Stimulated activated CD4-positive, alpha-beta T cell treated with anti-CD3 and anti-CD28 coated beads, Interleukin-4, amount 100 ng/mL, for 4 hours (primary cell): ENCODE measurements around the gene SMIM36.
A peak's percentile ranks its signal among the peaks of the same experiment; 100 is the strongest.
"Not testable (repeated sequence)": the region's sequence is repeated elsewhere in the genome, so short reads cannot be mapped to it uniquely, and the experiment has no call there.

Experiments
- DNase-seq, 2 experiments: peaks; one replicate each; pipeline ENCODE4 v3.0.0-alpha.2; 2020

The SMIM36 gene

DNA sequence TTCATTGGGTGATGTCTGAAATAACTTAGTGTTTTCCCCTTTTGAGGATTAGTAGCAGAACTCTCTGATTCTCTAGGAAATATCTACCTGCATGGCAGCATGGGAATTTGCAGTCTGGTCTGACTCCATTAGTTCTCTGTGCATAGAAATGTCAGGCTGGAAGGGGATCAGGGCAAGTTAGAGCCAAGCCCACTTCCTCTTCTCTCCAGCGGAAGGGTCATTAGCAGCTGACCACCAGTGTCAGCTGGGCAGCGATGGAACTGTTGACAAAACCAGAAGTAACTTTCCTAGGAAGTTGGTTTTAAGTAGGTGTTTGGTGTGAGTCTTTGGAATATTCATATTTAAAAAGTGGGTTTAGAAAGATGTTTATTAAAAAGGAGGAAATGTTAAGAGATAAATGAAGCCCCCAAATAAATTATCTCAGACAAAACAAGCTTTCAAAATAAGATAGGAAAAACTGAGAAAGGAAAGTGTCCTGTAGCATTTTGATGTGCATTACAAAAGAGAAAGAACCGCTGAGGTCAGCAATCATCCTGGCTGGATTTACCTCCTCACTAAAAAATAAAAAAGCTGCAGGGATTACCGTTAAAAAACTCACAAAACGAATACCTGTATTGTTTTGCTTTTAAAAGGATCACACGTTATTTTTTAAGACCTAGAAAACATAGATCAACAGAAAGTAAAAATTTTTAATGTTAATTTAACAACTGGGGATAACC, 57.3 kb downstream of the SMIM36 start:
- DNase-seq = no peak

DNA sequence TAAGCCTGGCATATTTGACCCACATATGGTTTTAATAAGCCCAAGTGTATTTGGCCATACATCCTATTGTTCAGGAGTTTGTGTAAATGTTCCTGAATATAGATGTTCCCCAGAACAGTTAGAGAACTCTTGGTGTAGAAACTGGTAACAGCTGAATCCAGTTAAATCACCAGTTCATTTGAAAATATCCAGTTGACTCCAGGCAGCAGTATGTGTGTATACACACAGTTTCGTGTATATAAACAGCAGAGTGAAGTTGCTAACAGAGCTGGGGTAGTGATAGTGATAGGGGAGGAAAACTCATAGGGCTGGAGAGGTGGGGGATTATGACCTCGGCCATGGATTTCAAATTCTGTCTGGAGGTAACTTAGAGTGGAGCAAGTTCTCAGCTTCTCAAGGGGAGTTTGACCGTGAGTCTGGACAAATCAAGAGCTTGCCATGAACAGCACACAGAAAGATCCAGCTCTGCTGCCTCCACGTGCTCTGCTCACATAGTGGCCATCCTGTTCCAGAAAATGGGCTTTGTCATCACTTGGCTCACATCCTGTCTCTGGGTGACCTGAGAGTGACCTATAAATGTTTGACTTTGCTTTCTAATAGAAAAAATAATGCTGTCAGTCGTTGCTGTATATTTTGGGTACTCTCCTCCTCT, 59.0 kb downstream of the SMIM36 start:
- no peak for DNase-seq

DNA sequence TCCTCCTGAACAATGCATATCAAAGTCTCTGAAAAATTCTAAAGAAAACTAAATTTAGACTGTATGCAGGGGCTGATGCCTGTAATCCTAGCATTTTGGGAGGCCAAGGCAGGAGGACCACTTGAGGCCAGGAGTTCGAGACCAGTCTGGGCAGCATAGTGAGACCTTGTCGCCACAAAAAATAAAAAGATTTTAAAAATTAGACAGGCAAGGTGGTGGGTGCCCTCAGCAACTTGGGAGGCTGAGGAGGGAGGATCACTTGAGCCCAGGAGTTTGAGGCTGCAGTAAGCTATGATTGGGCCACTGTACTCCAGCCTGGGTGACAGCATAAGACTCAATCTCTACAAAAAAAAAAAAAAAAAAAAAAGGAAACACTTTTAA, 59.5 kb downstream of the SMIM36 start:
- no peak for DNase-seq

DNA sequence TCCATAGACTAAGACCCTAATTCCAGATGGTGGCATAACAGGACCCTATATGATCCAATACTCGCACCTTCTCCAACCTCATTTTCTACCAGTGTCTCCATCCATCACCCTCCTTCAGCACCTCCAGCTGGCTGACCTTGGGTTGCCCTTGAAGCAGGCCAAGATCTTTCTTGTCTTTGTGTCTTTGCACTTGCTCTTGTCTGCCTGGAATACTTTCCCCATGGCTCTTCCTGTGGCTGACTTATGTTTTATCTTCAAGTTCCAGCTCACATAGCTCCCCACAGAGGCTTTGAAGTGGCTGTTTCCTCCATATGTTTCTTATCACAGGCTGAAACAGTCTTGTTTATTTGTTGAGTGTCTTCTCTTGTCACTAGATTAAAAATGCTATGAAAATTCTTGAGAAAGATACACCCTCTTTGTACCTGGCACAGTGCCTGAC, 60.0 kb downstream of the SMIM36 start:
- DNase-seq = no peak

DNA sequence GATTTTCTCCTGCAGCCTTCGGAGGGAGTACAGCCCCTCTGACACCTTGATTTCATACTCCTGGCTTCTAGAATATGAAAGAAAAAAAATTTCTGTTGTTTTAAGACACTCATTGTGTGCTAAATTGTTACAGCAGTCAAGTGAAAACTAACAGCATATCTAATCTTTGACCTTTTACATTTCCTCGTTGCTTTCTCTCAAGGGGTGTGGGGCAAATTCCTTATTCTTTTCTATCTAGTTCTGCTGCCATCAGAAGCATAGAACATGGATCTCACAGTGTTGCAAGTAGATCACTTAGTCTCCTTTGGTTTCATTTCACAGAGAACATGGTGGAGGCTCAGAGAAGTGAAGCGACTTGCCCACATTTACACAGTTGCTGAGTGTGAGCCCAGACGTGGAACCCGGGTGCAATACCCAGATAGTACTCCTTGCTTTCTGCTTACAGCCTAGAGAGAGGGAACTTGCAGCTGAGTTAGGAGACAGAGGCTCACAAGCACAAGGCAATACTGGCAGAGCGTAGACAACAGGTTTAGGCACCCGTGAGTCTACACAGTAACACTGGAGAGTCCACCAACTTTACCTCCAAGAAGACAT, 60.9 kb downstream of the SMIM36 start:
- DNase-seq = no peak

DNA sequence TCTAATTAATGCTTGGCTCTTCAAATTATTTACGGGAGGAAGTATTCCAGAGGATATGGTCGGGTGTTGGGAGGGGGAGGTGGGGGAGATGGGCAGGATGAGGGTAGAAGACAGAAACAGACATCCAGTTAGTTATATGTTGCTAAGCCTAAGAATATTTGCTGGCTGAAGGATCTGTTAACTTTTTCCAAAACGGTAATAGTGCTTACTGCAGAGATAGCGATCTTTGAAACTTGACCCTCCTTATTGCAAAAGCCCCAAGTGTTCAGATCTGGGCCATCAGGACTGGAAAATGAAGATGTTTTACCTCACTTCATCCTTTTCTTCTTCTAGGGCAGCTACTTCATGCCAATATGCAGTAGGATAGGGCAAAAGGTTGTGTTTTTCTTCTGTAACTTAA, 62.6 kb downstream of the SMIM36 start:
- no peak for DNase-seq

DNA sequence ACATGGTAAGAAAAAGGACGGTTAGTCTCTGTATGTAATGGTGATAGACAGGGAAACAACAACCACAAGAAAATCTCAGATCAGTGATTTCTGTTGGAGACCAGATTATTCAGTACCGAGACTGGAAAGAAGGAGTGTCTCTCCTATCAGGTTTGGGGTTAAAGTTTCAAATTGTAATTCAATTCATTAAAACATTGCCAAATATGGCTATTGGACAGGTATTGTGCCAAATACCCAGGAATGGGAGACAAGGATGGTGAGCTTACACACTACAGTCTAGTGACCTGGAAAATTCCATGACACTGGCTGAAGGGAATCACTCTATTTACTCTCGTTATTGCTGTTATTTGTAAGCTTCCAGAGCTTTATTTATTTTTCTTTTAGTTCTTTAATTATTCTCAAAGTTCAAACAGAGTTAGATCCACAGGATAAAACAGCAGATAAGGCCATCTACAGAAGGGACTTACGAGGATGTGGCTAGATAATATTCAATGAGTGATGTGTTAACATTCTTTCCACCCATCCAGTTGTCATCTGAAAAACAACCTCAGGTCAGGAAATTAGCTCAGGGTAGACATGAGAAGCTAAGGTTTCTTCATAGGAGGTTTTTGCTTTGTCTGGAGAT, 64.6 kb downstream of the SMIM36 start:
- DNase-seq = no peak

DNA sequence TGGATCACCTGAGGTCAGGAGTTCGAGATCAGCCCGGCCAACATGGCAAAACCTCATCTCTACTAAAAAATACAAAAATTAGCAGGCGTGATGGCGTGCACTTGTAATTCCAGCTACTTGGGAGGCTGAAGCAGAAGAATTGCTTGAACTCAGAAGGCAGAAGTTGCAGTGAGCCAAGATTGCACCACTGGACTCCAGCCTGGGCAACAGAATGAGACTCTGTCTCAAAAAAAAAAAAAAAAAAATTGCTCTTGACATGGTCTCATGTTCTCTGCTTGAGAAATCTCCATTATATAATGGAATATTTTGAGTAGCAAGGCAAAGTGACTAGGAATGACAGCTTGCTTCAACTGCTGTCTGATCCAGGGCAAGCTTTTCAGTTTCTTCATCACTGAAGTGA, 65.2 kb downstream of the SMIM36 start:
- not testable (repeated sequence) for DNase-seq

DNA sequence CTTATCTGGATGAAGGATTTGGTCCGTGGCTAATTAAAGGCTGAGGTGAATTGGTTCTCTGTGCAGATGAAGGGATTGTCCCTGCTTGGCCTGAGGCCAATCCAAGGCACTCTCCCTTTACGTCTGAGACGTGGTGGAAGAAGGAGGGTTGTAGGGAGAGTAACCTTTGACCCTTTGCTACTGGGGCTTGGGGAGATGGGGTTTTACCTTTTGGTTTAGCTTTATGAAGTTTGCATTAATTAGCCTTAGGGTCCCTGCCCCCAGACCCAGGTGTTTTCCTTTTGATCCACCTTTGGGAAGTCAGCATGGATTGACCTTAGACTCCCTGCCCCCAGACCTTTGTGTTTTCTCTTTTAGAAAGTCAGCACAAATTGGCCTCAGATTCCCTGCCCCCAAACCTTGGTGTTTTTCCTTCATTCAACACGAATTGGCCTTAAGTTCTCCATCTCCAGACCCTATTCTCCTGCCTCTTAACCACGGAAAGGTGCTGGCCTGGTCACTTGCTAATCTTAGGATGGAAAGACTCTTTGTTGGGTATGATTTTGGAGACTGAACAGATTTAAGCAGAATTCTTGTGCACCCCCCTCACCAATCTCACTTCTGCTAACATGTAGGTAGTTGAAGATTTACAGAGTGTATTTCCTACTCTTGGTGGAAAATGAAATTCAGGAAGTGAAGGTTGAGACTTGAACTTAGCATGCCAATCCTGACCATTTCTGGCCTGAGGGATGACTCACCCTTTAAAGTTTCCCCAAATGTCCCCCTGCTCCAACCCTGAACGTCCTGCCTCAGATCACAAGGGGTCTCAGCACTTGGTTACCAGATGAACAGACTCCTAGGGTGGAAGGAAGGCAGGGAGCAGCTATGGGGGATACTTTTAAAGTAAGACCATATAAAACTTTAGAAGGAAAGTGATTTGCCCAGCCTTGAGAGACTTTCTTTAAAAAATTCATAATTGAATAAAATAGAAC, 66.5 kb downstream of the SMIM36 start:
- DNase-seq = no peak

DNA sequence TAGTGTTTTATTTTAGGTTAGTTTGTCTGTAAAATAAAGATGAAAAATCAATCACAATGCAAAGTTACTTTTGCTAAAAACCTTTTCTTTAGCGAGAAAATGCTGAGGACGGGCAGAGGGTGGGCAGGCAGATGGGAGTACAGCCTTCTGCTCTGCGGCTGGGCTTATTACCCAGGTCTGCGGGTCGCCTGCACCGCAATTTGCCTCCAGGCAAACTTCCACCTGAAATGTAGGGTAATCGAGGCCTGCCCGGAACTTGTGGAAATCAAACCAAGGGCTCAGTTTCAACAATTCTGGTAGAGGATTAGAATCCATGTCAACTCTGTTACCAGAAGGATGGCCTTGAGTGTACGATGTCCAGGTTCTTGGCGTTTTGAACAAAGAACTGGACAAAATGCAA, 67.3 kb downstream of the SMIM36 start:
- DNase-seq = no peak

DNA sequence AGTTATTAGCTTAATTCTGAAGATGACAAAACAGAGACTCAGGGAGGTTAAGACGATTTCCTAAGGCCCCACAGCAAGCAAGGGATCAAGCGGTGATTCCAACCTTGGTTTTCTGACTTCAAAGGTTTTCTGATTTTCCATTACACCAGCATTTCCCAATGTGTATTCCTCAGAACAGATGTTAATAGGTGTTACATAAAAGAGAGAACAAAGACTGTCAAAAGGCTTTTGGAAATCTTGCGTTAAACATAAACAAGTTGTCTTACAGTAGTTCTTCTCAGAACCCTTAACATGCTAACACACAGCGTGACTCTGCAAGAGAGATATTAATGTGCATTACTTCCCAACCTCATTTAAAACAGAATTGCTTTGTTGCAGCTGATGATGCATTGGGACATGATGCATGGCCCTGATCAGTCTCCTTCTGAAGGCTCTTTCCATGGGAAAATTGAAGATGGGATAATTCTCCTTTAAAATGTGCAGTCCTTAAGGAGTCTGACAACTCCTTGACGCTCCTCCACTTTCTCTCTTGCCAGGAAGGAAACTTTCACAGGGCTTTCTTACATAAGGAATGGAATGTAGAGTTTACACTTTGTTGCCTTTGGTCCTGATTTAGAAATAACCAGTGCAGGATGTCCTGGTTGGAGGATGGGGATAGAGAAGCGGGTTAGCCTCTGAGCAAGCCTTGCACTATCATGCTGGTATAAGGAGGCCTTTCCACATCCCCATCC, 68.1 kb downstream of the SMIM36 start:
- DNase-seq = no peak

DNA sequence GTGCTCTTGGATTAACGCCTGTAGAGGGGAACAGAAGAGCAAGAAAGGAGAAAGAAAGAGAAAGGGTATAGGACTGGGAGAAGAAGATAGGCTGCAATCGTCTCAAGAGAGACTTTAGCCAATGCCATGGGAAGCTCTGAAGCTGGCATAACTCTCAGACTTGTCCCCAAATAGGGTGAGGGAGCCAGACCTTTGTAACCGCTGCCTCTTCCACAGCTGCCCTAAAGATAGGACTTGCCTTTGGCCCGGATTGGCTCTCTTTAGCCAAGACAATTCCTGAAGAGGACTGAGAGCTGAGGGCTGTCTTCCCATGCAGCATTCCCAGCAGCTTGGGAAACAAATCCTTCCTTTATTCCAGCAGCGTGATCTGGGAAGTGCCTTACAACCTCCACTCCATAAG, 68.8 kb downstream of the SMIM36 start:
- DNase-seq = no peak

DNA sequence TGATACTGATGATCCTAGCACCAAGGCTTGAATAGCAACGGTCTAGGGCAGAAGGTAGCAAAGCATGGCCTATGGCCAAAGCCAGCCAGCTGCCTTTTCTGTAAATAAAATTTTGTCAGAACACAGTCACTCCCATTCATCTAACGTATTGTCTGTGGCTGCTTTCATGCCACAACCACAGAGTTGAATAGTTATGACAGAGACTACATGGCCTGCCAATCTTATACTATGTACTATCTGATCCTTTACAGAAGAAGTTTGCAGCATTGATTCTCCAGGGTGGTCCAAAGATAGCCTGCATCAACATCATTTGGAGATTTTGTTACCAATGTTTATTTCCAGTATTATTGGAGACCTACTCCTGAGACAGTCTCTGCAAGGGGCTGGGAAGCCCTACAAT, 69.7 kb downstream of the SMIM36 start:
- DNase-seq = no peak

DNA sequence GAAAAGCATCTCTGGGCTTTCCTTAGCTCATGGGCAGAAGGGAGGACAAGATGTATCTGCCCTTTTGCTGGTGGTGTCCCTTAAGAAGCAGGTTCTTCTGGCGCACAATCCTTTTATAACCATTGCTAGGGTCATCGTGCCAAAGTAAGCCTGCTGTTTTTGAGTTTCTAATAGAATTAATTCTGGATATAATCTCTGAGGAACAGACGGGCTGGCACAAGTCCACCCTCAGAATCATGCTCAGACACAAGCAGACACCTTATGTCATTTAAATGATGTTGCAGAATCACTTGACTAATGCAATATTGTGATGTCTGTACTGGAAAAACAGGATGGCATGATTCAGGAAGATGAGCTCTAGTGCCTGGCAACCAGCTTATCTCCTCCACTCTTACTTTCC, 70.9 kb downstream of the SMIM36 start:
- DNase-seq = no peak

DNA sequence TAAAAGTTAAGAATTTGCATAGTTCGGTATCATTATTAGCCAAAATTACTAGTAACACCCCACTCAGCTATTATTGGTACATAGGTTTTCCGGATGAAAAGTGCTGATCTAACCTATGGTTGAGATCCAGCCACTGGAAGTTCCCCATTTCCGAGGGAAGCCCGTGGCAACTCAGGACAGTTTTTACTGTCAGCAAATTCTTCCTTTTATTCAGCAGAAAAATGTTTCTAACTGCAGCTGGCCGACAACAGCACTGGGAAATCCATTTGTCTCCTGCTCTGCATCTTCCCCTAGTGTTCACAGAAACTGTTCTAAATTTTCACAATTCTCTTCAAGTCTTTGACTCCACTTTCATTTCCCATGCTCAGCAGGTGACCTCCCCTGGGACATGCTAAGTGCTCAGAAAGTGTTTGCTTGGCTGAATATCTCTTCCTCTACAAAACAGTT, 74.1 kb downstream of the SMIM36 start:
- no peak for DNase-seq

DNA sequence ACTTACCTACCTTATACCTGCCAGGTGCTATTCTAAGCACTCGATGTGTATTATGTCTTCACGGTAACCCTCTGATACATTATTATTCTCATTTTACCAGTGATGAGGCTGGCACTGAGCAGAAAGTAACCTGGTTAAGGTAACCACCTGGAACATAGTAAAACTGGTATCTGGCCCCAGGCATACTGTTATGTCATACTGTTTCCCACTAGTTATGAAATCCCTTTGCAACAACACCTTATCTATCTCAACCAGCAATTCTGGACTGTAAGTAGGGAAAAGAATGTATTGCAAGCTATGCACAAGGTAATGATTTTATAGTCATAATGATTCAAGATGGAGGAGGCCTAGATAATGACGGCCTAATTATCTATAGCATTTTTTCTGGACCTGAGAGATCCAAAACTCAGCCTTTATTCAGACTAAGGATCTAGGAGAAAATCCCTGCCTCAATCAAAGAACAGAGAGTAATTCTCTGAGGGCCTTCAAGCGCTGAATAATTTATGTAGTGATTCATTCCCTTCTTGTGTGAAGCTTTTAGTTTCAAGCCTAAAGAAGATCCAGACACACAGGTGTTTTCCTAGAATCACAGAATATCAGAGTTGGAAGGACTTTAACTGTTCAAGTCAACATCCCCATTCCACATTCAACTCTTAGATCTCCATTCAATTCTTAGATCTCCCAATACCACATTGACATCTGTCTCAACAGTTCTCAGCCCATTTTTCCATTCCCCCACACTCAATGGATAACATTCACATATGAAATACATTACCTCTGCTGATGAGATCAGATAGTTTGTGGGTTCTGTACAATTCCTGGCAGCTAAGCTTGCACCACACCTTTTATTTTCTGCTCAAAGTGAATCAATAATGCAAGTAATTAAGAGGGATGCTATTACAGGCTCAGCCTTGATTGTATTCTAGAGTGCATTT, 74.8 kb downstream of the SMIM36 start:
- DNase-seq = no peak

DNA sequence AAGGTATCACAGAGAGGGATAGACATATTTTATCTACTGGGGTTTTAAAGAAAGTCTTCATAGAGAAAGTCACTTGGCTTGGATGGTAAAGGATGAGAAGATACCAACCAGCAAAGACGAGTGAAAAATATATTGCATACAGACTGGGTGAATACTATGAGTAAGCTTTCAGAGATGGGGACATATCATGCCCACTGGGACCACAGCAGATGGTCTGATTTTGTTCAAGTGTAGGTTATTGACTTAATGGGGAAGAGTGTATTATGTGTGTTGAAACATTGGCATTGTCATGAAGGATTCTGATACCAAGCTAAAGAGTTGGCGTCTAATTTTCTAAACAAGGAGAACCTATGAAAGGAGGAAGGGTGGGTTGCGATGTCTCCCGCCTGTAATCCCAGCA, 75.8 kb downstream of the SMIM36 start:
- DNase-seq = no peak

DNA sequence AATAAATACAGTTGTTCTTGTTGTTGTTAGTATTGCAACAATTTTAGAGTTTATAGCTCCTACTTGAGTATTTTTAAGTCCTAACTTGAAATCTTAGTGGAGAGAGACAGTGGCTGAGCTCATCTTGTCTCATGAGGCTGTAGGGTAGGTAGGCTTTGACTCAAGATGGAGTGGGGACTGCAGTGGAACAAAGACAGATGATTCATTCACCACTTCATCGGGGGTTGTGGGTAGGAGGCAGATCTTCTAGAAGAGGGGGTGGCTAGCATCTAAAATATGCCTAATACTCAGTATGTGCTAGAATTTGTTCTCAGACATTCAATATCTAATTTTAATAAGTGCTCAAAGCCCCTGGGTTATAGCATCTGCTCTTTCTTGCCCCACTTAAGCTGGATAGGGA, 76.5 kb downstream of the SMIM36 start:
- DNase-seq = peak in 1 of 2 experiments; percentile 15

DNA sequence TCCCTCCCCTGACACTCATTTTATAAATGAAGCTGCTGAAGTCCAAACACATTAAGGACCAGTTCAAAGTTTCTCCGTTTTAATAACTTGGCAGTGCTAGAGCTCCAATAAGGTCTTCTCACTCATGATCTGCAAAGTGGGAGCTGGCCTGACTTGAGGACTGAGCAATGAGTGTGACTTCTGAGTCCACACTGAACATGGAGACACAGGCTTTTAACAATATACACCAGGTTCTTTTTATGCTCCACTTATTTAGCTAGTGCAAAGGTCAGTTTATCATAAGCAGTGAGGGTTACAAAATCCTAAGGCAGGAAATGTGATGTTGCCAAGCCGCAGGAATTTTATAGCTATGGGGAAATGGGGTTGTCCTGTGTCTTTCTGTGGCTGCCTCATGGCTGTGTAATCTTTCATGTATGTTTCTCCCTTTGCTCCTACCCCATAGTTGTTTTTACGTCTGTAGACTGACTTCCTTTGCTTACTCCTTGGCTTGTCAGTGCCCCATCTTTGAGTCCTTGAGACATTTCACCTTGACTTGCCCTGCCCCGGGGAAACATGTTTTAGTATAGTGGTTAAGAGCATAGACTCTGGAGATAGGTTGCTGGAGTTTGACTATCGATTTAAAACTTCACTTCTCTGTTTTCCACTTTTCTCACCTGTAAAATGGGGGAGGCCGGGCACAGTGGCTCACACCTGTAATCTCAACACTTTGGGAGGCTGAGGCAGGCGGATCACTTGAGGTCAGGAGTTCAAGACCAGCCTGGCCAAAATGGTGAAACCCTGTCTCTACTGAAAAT, 77.4 kb downstream of the SMIM36 start:
- DNase-seq = no peak
